Posterior cingulate gyrus (tissue), 11 donors: Measurements from ENCODE around the gene ADCYAP1R1.

Source experiments
- DNase-seq, 10 donors: peaks; one replicate each; pipeline versions ENCODE4 v3.0.0 to v3.0.0-alpha.2; 2020 to 2021; ENCODE audit warnings: mixed read lengths in 3 of 10
- intact Hi-C: fragments of 100-400 bp; cut with DNase I; formaldehyde crosslinking; loops from one replicate; pipeline ENCODE4 v1.15.1; 2023

ADCYAP1R1 gene

GRCh38 chr7:31101544-31101943 lies 49.4 kb downstream of the ADCYAP1R1 start:
- intact Hi-C loops: no loop called here
- DNase-seq: peak in 1 of 10 donors; percentile 64

GRCh38 chr7:31102151-31102972 lies 50.3 kb downstream of the ADCYAP1R1 start:
- intact Hi-C loops: no loop called here
- DNase-seq: peak in 2 of 10 donors; percentile 1 to 63

GRCh38 chr7:31102973-31103850 lies 51.1 kb downstream of the ADCYAP1R1 start:
- DNase-seq: peak in 2 of 10 donors; percentile 3 to 63
- intact Hi-C loops: no loop called here

- peak in 1 of 10 donors; percentile 52 for DNase-seq
- intact Hi-C loops: no loop called here
These were observed 52.5 kb downstream of the ADCYAP1R1 start for GRCh38 chr7:31104361-31105255.

GRCh38 chr7:31105256-31105950 lies 53.3 kb downstream of the ADCYAP1R1 start:
- intact Hi-C loops: no loop called here
- peak in 1 of 10 donors; percentile 36 for DNase-seq

- intact Hi-C loops: no loop called here
- DNase-seq: peak in 1 of 10 donors; percentile 67
These were observed 54.4 kb downstream of the ADCYAP1R1 start for GRCh38 chr7:31106303-31107105.

- DNase-seq: peak in 1 of 10 donors; percentile 77
- intact Hi-C loops: no loop called here
These were observed 55.3 kb downstream of the ADCYAP1R1 start for GRCh38 chr7:31107106-31108090.

GRCh38 chr7:31108097-31108657 lies 56.1 kb downstream of the ADCYAP1R1 start:
- peak in 1 of 10 donors; percentile 35 for DNase-seq
- intact Hi-C loops: no loop called here

- intact Hi-C loops: no loop called here
- peak in 1 of 10 donors; percentile 43 for DNase-seq
These were observed 57.6 kb downstream of the ADCYAP1R1 start for GRCh38 chr7:31109751-31110150.

- peak in 1 of 10 donors; percentile 20 for DNase-seq
- intact Hi-C loops: no loop called here
These were observed 58.4 kb downstream of the ADCYAP1R1 start for GRCh38 chr7:31110331-31111108.

- intact Hi-C loops: no loop called here
- peak in 1 of 10 donors; percentile 8 for DNase-seq
These were observed 59.0 kb downstream of the ADCYAP1R1 start for GRCh38 chr7:31111109-31111451.

- no peak for DNase-seq
These were observed 61.6 kb downstream of the ADCYAP1R1 start for GRCh38 chr7:31113660-31114059.

GRCh38 chr7:31114593-31115343 lies 62.7 kb downstream of the ADCYAP1R1 start:
- intact Hi-C loops: no loop called here
- DNase-seq: peak in 1 of 10 donors; percentile 33

More at GRCh38 chr7:31113660-31114059, 61.6 kb downstream of the ADCYAP1R1 start:
- intact Hi-C loops: no loop called here

- intact Hi-C loops: no loop called here
These were observed 64.5 kb downstream of the ADCYAP1R1 start for GRCh38 chr7:31116615-31117014.

GRCh38 chr7:31119249-31119648 lies 67.1 kb downstream of the ADCYAP1R1 start:
- DNase-seq: no peak
- intact Hi-C loops: no loop called here

More at GRCh38 chr7:31116615-31117014, 64.5 kb downstream of the ADCYAP1R1 start:
- DNase-seq: peak in 1 of 10 donors; percentile 7
